Femur (tissue), 1 donor: ENCODE measurements around the gene LRP2.
"Not testable (repeated sequence)": the region's sequence is repeated elsewhere in the genome, so short reads cannot be mapped to it uniquely, and the experiment has no call there.

Source experiments
- DNase-seq: peaks from one replicate; pipeline ENCODE4 v3.0.0-alpha.2; 2017

The LRP2 gene

DNA sequence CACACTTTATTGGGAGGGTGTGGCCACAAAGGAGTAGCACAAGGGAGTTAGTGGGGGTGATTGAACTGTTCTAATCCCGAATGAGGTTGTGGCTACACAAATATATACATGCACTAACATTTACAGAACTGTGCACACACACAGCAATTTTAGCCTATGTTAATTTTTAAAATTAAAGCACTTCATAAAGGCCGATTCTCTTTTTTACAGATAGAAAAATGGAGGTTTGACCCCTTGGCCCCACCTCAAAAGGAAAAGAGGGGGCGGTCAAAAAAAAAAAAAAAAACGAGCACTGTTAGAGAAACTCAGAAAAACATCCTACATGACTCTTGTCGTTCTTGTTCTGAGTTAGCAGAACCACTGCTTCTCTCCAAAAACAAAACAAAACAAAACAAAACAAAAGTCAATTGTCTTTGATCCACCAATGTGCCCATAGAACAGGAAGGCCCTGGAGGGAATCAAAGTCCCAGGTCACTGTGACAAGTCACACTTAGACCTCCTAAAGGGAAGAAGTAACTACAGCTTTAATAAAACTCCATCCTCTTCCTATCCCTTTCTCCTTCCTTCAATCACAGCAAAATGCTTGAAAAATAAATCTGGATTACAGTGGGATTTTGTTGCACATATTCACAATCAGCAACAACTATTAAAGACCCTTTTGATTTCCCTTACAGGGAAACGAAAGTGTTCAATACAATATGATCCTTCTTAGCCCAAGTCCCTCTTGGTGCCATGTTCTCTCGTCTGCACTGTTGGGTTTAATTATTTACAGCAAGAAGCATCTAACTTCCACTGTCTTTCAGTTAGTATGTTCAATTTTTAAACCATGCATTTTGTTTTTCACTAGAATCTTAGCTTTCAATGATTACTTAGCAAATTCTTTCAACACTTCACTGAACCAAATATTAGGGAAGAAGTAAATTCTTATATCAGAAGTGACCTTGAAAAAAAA is 16.6 kb downstream of the LRP2 start:
- no peak for DNase-seq

DNA sequence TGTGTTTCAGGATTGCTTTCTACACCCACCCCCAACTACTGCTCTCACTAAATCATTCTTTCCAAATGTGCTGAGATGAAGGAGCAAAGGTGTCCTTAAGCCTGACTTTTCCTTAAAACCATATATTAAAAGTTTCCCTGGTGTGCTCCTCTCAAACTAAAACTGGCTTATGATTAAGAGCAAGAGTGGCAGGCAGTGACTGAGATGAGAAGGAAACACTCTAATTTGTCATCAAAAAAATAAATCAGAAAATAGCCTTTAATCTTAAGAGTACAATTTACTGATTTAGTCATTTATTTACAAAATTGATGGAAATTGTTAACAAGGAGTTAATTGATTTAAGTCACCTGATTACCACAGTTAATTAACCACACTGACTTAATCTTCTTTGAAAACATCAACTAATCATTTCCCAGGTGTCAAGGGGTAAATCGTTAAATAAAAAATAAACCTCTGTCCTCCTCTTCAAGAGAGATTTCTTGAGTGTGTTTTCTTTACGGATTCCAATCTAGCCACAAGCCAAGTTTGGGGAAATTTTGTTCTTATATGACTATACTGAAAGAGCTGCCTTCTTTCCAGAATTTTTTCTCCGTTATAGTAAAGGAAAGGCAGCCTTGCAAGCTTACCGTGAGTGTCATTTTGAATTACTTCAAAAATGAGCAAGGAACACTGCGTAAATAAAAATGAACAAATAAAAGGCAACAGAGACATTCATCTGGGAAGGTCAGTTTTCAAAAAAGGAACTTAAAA is 17.4 kb downstream of the LRP2 start:
- no peak for DNase-seq

DNA sequence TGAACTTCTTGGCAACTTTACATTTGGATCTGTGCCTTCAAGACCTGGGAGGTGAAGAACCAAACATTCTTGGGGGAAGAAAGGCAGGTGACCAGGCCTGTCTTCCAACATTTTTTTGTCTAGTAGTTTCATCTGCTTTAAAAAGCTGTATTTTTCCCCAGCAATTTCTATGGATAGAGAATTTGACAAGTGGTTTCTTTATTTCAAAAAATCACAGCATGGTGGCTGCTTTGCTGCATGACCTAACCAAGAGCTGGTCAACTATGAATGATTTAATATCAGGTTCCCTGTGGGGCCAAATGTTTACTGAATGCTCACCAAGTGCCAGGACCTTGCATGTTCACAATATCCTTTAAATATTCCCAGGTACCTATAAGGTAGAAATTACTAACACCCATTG is 19.1 kb downstream of the LRP2 start:
- DNase-seq, result no peak

DNA sequence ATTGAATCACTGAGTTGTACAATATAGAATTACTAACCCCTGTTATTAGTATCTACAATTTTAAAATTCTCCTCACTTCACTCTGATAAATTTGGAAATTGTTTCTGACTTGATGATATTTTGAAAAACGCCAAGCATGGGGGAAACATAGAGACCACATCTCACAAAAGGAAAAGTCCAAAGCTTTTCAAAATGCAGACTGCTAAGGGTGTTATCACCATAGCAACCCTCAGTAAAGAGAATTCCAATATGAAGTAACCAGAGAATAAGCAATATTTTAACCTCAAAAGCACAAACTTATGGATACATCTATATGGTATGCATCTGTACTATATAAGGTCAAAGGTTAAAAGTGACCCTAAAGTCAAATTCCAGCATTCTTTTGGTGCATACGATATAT is 22.7 kb downstream of the LRP2 start:
- DNase-seq, result no peak

DNA sequence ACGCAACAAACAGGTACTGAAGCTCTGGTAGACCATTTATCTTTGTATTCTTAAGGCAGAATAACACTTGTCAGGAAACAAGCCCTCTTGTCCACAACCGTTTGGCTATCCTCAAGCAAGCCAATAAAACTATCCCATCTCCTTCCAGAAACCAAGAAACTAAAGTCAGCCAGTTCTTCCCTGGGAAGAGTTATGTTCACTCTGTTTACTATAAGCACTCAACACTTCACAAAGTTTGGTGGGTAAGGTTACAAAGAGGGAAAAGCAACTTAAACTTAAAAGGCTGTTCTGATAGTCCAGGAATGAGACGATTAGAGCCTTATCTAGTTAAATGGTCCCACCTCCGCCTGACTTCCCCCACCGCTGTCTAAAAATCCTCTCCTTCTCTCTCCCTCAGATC is 25.6 kb downstream of the LRP2 start:
- no peak for DNase-seq

DNA sequence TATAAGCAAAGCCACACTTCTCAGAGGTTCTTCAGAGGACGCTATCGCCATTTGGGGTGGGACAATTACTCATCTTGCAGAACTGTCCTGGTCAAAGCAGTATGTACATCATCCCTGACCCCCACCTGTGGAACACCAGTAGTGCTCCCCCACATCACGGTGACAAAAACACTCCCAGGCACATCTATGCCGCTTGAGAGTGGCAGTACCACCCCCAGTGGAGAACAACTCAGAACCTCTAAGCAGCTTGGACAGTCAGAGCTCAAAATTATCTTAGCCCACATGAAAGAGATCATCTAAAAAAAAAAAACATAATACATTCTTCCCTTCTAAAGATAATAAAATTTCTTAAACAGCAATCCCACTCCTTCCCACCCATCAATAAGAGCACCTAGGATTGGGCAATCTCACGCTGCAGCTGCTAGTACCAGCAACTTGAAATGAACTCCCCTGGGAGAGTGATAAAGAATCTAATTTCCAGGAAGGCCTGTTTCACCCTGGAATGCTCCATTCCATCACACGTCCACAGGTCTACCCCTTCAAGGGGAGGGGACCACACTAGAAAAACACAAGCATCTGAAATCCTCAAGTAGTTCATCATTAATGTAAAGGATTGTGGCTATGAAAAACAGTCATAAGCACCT is 31.7 kb downstream of the LRP2 start:
- DNase-seq, result no peak

DNA sequence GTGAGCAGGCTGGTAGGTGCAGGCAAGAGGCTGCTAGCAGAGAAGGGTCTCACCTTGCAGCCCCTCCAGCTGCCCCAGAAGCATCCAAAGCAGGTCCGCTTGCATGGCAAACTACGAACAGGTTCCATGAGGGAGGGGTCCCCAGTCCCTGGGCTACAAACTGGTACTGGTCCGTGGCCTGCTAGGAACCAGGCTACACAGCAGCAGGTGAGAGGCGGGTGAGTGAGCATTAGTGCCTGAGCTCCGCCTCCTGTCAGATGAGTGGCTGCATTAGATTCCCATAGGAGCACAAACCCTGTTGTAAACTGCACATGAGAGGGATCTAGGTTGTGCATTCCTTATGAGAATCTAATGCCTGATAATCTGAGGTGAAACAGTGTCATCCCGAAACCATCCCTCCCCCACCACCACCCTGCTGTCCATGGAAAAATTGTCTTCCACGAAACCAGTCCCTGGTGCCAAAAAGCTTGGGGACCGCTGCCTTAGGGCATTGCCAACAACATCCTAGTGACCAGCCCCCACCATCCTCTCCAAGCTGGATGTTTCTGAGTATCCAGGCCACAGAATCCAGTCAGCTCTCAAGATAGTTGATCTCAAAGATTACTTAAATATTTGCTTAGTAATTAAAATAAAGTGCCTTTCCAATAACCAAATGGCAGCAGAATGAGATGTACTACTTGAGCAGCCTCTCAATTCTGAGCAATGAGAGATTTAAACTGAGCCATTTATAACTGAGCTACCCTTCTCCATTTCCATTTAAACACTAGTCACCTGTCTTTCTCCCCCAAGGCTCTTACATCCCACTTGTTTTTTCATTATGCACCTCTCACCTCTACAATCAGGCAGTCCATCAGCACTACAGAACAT is 32.4 kb downstream of the LRP2 start:
- DNase-seq, result no peak

DNA sequence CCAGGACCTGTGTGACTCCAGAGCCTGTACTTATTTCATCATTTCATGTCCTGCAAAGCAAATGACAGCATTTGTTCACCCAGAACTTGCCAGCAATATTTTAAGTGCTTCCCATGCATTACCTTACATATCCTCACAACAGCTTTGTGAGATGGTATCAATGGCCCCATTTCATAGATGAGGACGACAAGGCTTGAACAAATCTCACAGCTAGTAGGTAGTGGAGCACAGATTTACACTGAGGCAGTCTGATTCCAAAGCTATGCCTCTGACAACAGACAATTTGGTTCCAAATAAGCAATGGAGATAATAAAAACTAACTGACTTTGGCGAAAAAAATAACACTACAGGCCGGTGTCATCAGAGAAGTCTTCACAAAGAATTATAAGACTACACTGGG is 33.5 kb downstream of the LRP2 start:
- DNase-seq, result no peak

DNA sequence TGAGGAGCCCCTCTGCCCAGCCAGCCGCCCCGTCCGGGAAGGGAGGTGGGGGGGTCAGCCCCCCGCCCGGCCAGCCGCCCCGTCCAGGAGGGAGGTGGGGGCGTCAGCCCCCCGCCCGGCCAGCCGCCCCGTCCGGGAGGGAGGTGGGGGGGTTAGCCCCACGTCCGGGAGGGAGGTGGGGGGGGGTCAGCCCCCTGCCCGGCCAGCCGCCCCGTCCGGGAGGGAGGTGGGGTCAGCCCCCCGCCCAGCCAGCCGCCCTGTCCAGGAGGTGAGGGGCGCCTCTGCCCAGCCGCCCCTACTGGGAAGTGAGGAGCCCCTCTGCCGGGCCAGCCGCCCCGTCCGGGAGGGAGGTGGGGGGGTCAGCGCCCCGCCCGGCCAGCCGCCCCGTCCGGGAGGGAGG is 34.5 kb downstream of the LRP2 start:
- DNase-seq, result not testable (repeated sequence)

DNA sequence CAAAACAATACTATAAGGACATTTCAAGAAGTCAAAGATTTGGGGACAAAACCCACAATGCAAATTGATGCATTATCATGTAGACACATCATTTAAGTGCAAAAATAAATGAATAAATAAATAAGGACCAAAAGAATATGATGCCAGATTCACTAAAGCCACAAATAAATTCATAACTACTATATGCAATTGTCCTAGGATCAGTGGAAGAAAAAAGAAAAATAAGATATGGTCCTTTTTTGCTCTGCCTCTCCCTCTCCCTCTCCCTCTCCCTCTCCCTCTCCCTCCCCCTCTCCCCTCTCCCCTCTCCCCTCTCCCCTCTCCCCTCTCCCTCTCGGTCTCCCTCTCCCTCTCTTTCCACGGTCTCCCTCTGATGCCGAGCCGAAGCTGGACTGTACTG is 36.4 kb downstream of the LRP2 start:
- DNase-seq, result not testable (repeated sequence)

DNA sequence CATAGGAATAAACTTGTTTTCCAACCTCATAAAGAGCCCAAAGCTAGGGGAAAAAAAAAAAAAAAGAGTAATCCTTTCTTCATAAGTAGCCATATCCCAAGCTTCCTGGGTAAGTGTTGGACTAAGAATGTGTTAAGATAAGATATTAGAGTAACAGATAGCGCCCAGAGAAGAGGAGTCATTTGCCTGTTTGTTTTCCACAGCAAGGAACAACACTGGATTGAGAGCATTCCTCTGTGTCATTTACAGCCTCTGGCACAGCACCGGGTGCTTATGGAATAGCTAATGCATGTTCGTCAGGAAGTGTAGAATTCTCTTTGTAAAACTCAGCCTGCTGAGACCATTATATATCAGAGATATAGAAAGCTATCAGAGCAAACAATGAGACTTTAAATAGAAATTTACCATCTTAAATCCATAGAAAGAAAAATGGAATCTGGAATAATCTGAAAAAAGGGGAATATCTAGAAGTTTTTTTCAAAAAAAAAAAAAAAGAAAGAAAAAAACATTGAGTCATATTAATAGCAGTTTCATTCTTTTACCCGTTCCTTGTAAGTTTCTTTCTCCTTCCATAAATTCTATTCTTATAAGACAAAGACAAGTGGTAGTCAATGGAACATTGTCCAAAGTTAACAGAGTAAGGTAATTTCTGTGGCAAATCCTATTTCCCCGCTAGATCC is 37.6 kb downstream of the LRP2 start:
- DNase-seq, result no peak

DNA sequence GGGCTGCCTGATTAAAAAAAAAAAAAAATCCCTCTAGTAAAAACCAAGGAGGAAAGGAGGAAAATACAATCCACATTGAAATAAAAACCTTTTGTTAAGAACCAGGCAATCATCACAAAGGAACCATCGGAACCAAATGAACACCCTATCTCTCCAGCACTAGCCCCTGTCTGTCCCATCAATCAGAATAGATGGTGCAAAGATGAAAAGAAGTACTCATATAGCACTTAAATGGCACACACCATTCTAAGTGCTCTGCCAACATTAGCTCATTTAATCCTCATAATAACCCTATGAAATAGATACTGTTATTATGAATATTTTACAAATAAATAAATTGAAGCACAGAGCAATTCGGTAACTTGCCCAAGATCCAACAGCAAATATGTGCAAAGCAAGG is 38.5 kb downstream of the LRP2 start:
- DNase-seq, result no peak

DNA sequence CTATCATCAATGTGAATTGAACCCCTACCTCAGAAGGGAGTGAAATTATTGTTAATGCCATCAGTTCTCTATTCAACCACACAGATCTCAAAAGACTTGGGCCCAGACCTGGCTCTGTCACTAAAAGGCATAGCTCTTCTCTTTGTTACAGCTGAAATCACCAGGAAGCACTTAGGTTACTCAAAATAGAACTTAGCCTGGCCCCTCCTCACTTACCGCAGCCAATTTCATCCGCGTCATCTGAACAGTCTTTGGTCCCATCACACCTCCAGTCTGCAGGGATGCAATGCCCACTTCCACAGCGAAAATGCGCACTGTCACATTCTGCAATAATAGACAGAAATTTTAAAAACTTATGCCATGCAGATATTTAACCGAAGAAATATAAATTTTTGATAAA is 41.8 kb downstream of the LRP2 start:
- DNase-seq, result no peak

DNA sequence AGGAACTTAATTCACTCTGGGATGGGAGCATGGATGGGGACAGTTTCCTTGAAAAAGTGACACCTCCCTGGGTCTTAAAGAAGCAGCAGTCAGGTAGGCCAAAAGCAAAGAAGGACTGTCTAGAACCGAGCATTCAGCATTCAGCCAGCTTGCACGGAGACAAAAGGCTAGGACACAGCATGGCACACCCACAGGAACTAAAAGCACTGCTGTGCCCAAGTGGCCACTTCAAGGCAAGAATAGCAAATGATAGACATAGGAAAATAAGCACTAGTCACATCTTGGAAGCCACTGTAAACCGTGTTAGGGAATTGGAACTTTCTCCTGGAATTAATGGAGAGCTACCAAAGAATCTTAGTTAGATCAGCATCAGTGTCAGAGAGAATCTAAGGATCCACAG is 47.0 kb downstream of the LRP2 start:
- no peak for DNase-seq

DNA sequence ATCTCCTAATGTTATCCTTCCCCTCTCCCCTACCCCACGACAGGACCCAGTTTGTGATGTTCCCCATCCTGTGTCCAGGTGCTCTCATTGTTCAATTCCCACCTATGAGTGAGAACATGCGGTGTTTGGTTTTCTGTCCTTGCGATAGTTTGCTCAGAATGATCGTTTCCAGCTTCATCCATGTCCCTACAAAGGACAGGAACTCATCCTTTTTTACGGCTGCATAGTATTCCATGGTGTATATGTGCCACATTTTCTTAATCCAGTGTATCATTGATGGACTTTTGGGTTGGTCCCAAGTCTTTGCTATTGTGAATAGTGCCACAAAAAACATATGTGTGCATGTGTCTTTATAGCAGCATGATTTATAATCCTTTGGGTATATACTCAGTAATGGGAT is 54.0 kb downstream of the LRP2 start:
- DNase-seq, result not testable (repeated sequence)

DNA sequence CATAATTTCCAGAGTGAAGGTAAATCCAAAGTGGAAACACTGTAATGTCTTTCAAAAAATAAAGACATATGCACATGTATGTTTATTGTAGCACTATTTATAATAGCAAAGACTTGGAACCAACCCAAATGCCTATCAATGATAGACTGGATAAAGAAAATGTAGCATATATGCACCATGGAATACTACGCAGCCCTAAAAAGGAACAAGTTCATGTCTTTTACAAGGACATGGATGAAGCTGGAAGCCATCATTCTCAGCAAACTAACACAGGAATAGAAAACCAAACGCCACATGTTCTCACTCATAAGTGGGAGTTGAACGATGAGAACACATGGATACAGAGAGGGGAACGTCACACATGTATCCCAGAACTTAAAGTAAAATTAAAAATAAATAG is 57.6 kb downstream of the LRP2 start:
- not testable (repeated sequence) for DNase-seq

DNA sequence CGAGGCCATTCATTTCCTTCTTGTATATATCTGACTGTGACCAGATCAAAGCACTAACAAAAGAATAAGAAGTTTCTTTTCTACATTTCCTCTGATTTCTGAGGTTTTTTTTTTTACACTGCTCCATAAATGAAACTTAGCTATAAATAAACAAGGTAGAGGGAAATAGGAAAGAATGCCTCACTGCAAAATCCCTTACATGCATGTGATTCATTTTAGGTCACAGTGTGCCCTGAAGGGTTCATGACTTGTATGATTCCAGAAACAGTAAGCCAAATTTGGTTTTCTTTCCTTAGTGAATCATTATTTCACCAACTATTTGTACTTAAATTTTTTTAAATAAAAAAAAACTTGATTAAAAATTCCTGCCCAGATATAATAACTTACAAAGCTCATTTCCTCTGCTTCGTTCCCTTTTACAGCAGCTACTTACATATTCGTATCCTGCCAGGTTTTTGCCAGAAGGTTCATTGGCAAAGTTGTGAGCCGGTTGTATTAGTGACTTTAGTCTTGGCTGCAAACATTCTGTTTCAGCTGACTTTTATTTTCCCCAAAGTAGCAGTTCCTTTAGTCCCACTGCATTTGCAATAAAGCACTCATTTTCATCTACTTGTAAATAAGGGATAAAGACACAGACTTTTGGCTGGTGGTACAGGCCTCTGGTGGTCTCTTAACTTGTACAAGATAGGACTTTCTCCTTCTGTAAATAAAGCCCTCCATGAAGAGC is 58.6 kb downstream of the LRP2 start:
- no peak for DNase-seq

DNA sequence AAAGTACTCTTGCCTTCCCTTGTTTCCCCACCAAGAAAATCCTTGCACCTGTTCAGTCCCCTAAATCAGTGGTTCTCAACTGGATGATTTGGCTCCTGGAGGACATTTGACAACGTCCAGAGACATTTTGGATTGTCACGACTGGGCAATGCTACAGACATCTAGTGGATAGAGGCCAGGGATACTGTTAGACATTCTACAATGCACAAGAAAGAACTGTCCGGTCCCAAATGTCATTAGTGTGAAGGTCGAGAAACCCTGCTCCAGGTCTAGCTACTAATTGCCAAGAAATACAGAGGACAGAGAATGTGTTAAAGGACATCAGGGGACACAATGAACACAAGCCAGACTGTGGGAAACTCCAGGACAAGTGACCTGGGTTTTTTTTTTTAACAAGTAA is 60.0 kb downstream of the LRP2 start:
- no peak for DNase-seq

DNA sequence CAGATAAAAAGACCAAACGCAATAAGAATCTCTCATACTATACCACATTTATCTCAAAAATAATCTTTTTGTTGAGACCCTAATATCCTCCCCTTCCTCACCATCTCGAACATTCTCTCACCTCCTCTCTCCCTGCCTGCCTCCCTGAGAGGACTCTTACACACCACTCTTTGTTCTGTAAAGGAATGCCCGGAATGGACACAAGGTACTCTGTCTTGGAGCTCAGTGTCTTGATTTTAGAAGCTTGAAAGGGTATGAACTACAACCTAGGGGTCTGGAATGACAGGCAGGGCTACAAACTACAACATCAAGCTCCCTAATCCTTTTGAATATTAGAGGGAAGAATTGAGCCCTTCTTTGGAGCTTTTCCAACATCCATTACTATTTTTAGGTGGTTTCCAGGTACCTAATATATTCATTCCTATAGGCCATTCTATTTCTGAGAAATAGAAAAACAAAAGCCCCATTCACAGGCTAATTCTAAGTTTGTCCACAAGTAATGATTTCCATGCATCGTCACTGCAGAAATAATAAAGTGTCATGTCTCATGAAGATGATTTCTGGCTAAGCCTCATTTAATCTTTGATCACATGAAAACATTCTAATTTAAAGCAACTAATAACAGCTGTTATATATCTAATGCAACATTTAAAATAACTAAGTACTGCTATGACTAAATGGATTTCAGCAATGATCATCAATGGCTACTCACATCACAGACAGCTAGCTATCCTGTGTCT is 60.6 kb downstream of the LRP2 start:
- DNase-seq, result no peak
